OCI-LY1 (cell line): ENCODE measurements around the gene PABPC1L.

Source experiments
- EZH2 ChIP-seq: fragments of 200-600 bp; sonication (generic), shearing (Covaris generic); IDR thresholded peaks from 2 replicates; pipeline ENCODE4 v1.8.0; 2017; ENCODE audit warnings: borderline replicate concordance, mixed run types, mild to moderate bottlenecking, antibody characterized with exemption, low read length, moderate library complexity, mixed read lengths
- TF ChIP-seq, protein P1 (sequence below): fragments of 200-600 bp; sonication (generic), shearing (Covaris generic); IDR thresholded peaks from 2 replicates; pipeline ENCODE4 v1.5.1; 2017; ENCODE audit warnings: mild to moderate bottlenecking, antibody characterized with exemption, low read length, moderate library complexity, mixed read lengths

DNA sequence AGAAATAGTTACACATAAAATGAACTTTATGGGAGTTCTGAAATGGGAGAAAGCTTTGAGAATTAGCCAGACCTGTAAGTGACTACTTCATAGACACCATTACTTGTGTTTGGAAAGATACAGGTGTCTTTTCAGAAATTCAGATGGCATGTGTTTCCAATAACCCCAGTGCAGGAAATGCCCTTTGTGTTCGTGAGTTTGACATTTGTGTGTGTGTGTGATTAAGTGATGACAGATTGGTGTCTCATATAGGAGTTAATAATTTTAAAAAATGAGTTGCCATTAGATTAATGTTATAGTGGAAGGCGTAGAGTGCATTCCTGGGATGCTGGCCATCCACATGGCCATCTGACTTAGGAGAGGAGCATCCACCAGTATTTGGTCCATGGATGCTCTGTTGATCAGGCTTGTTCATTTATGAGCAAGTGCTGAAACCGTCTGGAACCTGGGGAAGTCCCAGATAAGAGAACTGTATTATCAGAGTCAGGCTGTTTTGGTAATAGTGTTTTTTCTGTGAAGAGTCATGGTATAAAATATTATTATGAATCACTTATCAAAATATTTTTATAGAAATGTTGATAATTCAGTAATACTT, 59.5 kb downstream of the PABPC1L start:
- TF ChIP-seq EZH2: no peak
- TF ChIP-seq, protein P1, sequence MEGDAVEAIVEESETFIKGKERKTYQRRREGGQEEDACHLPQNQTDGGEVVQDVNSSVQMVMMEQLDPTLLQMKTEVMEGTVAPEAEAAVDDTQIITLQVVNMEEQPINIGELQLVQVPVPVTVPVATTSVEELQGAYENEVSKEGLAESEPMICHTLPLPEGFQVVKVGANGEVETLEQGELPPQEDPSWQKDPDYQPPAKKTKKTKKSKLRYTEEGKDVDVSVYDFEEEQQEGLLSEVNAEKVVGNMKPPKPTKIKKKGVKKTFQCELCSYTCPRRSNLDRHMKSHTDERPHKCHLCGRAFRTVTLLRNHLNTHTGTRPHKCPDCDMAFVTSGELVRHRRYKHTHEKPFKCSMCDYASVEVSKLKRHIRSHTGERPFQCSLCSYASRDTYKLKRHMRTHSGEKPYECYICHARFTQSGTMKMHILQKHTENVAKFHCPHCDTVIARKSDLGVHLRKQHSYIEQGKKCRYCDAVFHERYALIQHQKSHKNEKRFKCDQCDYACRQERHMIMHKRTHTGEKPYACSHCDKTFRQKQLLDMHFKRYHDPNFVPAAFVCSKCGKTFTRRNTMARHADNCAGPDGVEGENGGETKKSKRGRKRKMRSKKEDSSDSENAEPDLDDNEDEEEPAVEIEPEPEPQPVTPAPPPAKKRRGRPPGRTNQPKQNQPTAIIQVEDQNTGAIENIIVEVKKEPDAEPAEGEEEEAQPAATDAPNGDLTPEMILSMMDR: no peak
